ENCODE measurements around the gene MYH11. TPM values are rescaled to one million over a fixed set of nuclear protein-coding genes. Genes with fewer than 3 reads are reported as not detected.

MYH11 gene
- polyA plus RNA-seq, 1 donor from 2014 or later: not detected

DNA sequence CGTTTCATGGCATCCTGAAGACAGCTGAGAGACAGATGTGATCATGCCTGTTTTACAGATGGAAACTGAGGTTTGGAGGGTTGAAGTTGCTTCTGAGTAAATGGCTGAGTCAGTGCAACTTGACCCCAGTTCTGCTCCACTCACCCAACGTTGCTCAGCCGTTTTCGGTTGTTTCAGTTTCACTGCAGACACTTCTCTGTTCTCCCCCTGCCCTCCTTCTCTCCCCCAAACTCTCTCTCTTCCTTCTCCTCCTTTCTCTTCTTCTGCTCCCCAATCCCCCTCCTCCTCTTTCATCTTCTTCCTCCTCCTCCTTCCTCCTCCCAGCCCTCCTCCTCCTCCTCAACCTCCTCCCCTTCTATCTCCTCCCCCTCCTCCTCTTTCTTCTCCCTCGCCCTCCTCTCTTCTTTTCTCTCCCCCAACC is 41.0 kb upstream of the MYH11 start:
- Histone ChIP-seq H3K4me2 (ENCODE audit: low read length) (no peak overlapping the region), H2AFZ (ENCODE audit: low read depth, low read length) (no peak overlapping the region), H3F3A (ENCODE audit: insufficient read depth, low read length, poor library complexity, severe bottlenecking) (no peaks in the 10 kb centered on the region)

DNA sequence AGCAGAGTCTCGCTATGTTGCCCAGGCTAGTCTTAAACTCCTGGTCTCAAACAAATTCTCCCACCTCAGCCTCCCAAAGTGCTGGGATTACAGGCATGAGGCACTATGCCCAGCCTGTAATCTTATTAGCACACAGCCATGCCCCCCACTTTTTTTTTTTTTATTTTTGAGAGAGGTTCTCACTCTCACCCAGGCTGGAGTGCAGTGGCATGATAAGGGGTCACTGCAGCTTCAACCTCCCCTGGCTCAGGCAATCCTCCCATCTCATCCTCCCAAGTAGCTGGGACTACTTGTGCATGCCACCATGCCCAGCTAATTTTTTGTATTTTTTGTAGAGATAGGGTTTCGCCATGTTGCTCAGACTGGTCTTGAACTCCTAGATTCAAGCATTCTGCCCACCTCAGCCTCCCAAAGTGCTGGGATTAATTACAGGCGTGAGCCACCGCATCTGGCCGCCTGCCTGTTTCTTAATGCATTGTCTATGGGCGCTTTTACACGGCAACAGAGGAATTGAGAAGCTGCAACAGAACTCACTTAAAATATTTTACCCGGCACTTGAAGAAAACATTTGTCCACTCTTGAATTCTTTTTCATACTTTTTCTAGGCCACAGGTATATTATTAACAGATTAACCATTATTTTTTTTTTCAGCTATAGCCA is 40.4 kb upstream of the MYH11 start:
- Histone ChIP-seq H3K9me2 (ENCODE audit: insufficient read depth, low read length) (no peaks in the 10 kb centered on the region), H2AFZ (ENCODE audit: low read depth, low read length) (no peak overlapping the region), H3K4me2 (ENCODE audit: low read length) (no peak overlapping the region), H3K36me3 (ENCODE audit: insufficient read depth, low read length) (no peaks in the 10 kb centered on the region), H3K27me3 (ENCODE audit: insufficient read depth, low read depth, low read length) (no peaks in the 10 kb centered on the region), H3K27ac (ENCODE audit: low read length) (no peak overlapping the region), H3F3A (ENCODE audit: insufficient read depth, low read length, poor library complexity, severe bottlenecking) (no peaks in the 10 kb centered on the region), H3K9me3 (ENCODE audit: low read length) (no peaks in the 10 kb centered on the region), H4K20me1 (ENCODE audit: insufficient read depth) (no peaks in the 10 kb centered on the region), H3K4me3 (ENCODE audit: low read length) (no peak overlapping the region), H3K9ac (ENCODE audit: low read length) (no peak overlapping the region), H3K79me2 (replicated peaks; ENCODE audit: insufficient read depth, low read length) (no peaks in the 10 kb centered on the region)
- TF ChIP-seq CTCF (IDR thresholded peaks at IDR 0.05; ENCODE audit: poor library complexity, severe bottlenecking) (no peak), RAD21 (conservative IDR thresholded peaks at IDR 0.05) (no peak), MXI1 (conservative IDR thresholded peaks at IDR 0.05; ENCODE audit: poor library complexity, severe bottlenecking) (no peak), REST (IDR thresholded peaks at IDR 0.05; ENCODE audit: borderline replicate concordance) (no peak), TAF1 (IDR thresholded peaks at IDR 0.05; ENCODE audit: low read depth) (no peak), SMC3 (conservative IDR thresholded peaks at IDR 0.05; ENCODE audit: poor library complexity) (no peak)

More for the DNA sequence above, 41.0 kb upstream of the MYH11 start:
- Histone ChIP-seq H3K27ac (ENCODE audit: low read length) (no peak overlapping the region), H3K36me3 (ENCODE audit: insufficient read depth, low read length) (no peaks in the 10 kb centered on the region), H4K20me1 (ENCODE audit: insufficient read depth) (no peaks in the 10 kb centered on the region), H3K4me3 (ENCODE audit: low read length) (no peak overlapping the region), H3K9me3 (ENCODE audit: low read length) (no peaks in the 10 kb centered on the region), H3K27me3 (ENCODE audit: insufficient read depth, low read depth, low read length) (no peaks in the 10 kb centered on the region), H3K9ac (ENCODE audit: low read length) (no peak overlapping the region), H3K9me2 (ENCODE audit: insufficient read depth, low read length) (no peaks in the 10 kb centered on the region), H3K79me2 (replicated peaks; ENCODE audit: insufficient read depth, low read length) (no peaks in the 10 kb centered on the region)
- TF ChIP-seq TAF1 (IDR thresholded peaks at IDR 0.05; ENCODE audit: low read depth): no peak
- TF ChIP-seq MXI1 (conservative IDR thresholded peaks at IDR 0.05; ENCODE audit: poor library complexity, severe bottlenecking): no peak
- no peak for TF ChIP-seq RAD21 (conservative IDR thresholded peaks at IDR 0.05)
- TF ChIP-seq EZH2 (IDR thresholded peaks at IDR 0.05; ENCODE audit: borderline replicate concordance, insufficient read depth, low read length, poor library complexity, severe bottlenecking): no peak
- TF ChIP-seq CTCF (IDR thresholded peaks at IDR 0.05; ENCODE audit: poor library complexity, severe bottlenecking): no peak
- no peak for TF ChIP-seq REST (IDR thresholded peaks at IDR 0.05; ENCODE audit: borderline replicate concordance)
- no peak for TF ChIP-seq SMC3 (conservative IDR thresholded peaks at IDR 0.05; ENCODE audit: poor library complexity)
- no peak for TF ChIP-seq EP300 (conservative IDR thresholded peaks at IDR 0.05; ENCODE audit: poor library complexity, severe bottlenecking)
- TF ChIP-seq POLR2AphosphoS5 (IDR thresholded peaks at IDR 0.05): no peak

All from neural cell (in vitro differentiated cells).